ELR (cell line): ENCODE data around the gene PLXNA4.
"Not testable (repeated sequence)": the region's sequence is repeated elsewhere in the genome, so short reads cannot be mapped to it uniquely, and the experiment has no call there.

Experiments used
- DNase-seq: peaks from one replicate; pipeline ENCODE4 v3.0.0-alpha.2; 2015; ENCODE audit warnings: low read depth

The PLXNA4 gene

DNA sequence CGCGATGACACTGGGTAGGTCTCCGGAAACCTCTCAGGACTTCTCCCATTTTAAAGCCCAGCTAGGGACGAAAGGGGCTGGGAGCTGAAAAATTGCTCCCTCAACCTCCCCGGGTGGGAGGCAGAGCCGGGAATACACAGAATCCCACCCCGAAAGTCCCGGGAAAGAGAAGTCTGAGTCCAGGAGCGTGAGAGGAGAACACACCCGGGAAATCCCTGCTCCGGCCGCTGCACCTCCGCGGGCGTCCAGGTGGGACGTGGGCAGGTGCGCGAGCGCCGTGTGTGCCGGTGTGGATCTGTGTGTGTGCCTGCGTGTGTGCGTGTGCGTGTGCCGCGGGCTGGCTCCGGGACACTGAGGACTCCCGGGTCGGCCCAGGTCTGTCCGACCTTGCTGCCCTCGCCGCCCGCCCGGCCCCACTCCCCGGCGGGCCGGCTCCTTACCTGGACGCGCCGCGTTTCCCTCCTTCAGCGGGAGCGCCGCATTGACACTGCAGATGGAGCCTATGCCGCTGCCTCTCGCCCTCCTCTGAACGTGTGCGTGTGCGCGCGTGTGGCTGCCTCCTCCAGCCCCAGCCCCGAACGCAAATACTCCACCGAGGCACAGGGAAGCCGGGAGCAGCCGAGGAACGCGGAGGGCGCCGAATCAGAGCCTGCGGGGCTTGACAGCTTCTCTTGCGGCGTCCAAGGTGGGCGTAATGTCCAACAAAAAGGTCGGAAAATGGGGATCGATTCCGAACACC, at the start of gene PLXNA4:
Gene PLXNA4, minus strand, starts transcription at position 489 of the 739 bp plus-strand sequence. CDS start 67,777 bp downstream, outside the sequence.
- no peak for DNase-seq

DNA sequence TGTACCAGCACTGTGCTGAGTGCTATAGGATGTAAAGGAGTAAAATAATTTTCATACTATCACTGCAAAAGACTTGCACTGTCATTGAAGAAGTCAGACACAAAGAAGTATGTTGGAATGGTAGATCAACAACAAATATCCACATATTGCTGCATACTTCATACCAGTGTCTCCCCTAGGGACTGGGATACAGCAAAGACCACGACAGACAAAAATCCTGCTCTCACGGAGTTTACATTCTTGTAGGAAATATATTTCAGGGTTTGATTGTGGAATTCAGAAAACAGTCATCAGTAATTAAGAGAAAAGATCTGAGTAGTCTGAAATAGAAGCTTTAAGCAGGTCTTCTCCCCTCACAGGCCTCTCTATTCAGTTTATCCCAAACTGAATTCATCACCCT, 49.4 kb upstream of the PLXNA4 start:
- DNase-seq, result no peak

DNA sequence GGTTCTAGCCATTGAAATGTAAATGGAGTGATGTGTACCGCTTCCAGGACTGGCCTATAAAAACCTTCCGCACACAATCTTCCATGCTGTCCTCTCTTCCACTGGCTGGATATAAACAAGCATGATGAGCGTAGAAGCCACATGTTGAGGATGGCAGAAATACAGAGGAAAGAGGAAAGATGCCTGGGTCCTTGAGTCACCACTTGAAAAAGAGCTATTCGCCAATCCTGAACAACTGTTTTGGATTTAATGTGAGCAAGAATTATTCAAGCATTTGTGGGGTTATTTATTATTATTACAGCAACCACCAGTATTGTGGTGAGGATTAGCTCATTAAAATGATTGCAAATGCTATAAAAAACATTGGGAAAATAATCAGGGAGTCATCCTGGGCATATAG, 45.8 kb upstream of the PLXNA4 start:
- DNase-seq, result no peak

- no peak for DNase-seq
These were observed 43.7 kb upstream of the PLXNA4 start for GRCh38 chr7:132619967-132620366.

DNA sequence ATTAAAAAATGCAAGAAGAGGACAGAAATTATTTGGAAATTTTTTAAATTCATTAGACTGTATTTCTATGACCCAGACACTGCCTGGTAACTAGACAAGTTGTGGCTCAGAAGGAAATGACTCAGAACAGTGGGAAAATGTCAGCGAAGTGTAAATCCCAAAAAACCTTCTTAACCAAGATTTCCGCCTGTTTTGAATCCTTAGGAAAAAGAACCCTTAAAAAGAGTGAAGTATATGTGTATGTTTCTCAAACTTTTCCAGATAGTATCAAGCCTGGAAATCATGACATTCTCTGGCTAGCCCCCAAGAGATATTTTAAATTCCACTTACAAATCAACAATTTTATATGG, 42.7 kb upstream of the PLXNA4 start:
- peak; percentile 28 for DNase-seq

GRCh38 chr7:132618271-132618955, 42.1 kb upstream of the PLXNA4 start:
- no peak for DNase-seq

DNA sequence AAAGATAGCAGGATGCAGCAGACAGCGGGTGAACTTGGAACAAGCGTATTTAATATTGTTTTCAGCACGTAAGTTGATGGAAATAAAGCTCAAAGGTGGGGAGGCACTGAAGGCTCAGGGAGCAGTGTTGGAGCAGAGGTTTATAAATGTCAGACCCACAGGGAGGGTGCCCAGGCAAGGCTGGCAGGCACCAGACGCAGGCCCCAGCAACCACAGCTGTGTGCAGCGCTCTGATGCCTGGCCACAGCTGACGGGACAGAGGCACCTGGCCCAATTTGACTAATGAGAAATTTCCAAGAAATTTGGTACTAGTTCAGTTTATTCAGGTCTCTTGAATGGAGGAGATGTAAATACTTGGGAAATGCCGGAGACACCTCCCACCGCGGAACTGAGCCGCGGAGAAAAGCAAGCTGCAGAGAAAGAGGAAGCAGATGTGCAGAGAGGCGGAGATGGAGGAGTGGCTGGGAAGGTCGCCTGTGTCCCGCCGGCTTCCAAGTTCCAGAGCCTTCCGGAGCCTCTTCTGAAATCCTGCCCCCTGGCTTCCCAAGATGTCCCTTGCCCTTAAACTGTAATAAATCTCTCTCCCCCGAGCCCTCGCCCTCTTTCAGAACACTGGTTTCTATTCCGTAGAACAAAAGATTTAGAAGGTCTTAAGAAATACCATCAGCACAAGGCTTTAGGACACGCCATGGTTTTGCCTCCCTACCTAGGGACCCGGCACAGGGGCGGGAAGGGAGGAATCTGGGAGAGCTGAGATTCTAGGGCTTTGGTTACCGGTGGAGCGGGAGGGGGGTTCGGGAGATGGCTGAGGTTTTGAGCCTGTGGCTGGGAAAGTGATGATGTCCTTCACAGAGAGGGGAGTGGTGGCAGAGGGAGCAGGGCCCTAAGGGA, 38.4 kb upstream of the PLXNA4 start:
- DNase-seq, result peak; percentile 2

DNA sequence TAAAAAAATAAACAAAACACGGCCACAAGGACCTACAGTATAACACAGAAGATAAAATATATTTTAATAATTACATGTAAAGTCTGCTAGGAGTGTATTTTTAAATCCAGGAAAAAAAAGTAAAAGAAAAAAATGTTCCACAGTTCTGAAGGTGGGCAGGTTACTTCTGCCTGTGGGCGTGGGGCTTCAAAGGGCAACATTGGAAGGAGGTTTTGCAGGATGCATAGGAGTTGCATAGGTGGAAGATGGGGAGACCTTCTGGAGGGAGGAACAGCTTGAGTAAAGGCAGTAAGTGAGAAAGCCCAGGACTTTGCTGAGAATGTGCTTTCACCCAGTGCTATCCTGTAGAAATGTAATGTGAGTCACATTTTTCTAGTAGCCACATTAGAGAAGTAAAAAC, 37.5 kb upstream of the PLXNA4 start:
- no peak for DNase-seq

GRCh38 chr7:132610995-132611394, 34.7 kb upstream of the PLXNA4 start:
- no peak for DNase-seq

DNA sequence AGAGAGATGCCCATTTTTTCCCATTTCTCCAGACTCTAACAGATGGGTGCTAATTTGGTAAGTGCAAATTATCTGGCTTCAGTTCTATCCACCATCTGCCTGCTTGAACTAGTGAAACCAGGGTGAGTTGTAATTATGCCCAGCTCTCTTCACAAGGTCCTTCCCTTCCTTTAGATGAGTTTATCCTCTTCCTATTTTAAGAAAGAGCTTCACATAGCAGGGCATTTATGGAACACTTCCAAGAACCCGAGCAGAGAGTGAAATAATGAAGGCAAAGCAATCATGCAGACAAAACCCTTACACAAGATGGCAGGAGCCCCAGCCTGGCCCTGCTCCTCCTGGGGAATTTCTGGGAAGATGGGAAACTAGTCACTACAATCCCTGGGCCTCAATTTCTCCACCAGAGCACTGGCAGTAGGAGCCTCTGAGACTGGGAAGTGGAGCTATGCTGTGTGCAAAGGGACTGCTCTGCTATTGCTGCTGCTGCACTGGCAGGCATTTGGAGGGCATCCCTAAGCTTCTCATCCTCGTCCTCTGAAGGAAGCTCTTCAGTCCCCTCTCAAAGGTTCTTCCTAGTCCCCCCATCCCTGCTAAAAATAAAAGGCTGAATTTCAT, 33.7 kb upstream of the PLXNA4 start:
- DNase-seq, result no peak

DNA sequence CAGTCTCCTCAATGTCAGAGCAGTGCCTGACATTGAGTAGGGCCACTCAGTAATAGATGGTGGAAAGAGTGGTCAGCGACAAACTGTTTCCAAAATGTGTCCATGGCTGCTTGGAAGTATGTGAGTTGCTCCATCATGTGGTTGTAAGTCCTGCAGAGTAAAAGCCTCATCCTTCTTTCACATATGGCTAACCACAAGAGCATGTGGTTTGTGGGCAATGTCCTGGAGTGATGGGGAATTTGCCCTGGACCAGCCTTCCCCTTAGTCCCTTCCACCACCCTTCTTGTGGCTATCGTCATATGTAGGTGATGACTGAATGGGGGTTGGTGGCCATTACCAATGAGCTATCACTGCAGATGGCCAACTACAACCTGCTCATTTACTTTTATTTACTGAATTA, 33.0 kb upstream of the PLXNA4 start:
- no peak for DNase-seq

DNA sequence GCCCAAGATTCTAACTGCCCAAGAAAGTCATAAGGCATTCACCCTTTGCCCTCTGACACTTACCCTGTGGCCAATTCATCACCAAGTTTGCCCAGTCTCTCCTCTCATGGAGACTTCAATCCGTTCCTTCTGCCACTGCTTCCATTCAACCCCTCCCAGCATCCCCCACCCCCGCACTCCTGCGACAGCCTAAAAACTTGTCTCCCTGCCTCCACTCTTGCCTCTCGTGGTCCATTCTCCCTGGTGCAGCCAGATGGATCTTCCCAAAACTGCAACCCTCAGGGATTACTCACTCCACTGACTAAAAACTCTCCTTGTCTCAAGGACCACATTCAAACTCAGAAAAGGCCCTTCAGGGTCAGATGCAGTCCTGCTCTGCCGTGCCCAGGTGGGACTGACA, 32.3 kb upstream of the PLXNA4 start:
- DNase-seq, result no peak

- no peak for DNase-seq
These were observed 31.4 kb upstream of the PLXNA4 start for GRCh38 chr7:132607656-132608055.

- DNase-seq, result no peak
These were observed 27.9 kb upstream of the PLXNA4 start for GRCh38 chr7:132604121-132604520.

DNA sequence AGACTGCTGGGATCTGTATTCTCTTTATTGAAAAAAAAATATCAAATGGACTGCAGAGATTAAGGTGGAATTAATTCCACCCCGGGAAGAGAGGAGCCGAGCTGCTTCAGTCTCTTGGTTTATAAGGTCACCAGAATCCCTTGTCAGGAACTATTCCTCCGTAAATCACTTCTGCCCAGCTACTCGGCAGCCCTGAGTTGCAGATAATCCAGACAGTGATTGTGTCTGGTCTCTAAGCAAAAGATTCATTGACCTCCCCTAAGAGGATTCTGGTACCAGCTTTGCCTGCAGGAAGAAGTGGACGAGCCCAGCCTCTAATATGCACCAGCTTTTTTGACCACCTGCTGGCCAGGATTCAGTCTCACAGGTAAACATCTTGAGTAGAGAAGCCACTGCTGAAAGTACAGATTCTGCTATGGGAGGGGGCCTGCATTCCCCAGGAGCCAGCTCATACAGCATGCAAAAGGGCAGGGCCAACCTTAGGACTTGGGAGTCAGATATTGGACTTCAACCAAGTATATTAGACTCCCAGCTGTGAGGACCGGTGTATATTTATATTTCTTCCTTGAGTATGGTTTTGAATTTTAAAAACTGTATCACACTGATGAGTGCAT, 27.1 kb upstream of the PLXNA4 start:
- no peak for DNase-seq

GRCh38 chr7:132601783-132602182, 25.5 kb upstream of the PLXNA4 start:
- no peak for DNase-seq

- DNase-seq, result no peak
These were observed 20.3 kb upstream of the PLXNA4 start for GRCh38 chr7:132596588-132596987.

- not testable (repeated sequence) for DNase-seq
These were observed 18.5 kb upstream of the PLXNA4 start for GRCh38 chr7:132594741-132595140.

GRCh38 chr7:132592936-132593335, 16.7 kb upstream of the PLXNA4 start:
- DNase-seq, result no peak

- no peak for DNase-seq
These were observed 16.1 kb upstream of the PLXNA4 start for GRCh38 chr7:132592231-132592920.

DNA sequence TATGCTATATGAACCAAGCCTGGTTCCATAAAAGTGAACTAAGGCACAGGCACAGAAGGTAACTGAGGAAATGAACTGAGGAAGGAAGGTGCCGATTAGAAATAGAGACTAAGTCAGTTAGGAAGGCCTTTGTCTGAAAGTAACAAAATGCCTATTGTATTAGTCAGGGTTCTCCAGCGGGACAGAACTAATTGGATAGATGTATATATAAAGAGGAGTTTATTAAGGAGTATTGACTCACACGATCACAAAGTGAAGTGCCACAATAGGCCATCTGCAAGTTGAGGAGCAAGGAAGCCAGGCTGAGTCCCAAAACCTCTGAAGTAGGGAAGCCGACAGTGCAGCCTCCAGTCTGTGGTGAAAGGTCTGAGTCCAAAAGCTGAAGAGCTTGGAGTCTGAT, 13.9 kb upstream of the PLXNA4 start:
- DNase-seq, result peak; percentile 28
